NCI-H510A (cell line): ENCODE measurements around the gene PLXNA1.

Source experiments
- DNase-seq: peaks from one replicate; lab custom pipeline; 2025; lab: John Stamatoyannopoulos, UW

PLXNA1 gene

GRCh38 chr3:126952983-126953660 is 29.8 kb upstream of the PLXNA1 start:
- DNase-seq, result no peak

DNA sequence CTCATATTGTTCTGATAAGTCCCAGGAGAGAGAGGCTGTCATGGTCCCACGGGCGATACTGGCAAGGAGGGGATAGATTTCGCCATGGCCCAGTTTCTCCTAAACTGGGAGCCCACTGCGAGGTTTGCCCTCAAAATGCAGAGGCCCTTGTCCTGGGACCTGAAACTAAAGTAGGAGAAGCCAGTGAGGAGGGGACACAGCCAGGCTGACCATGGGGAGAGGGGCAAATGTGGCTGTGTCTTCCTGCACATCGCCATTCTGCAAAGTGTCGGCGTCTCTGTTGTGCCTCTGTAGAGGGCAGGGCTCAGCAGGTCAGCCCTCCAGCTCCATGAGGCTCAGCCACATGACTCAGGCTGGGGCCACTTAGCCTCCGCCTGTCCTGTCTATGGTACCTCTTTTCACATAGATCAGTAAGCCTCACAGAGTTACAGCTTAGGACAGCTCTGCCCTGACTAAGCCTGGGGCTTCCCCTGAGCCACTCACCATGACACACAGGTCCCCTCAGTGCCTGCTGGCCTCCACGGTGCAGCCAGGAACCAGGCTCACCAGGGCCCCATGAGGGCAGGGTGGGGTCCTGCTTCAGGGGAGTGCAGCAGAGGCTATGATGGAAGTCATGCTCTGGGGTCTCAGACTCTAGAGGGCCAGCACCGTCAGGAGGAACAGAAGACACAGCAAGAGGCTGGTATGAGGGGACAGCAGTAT is 28.6 kb upstream of the PLXNA1 start:
- DNase-seq, result no peak

- no peak for DNase-seq
Observed at GRCh38 chr3:126955004-126955790, 27.7 kb upstream of the PLXNA1 start.

- DNase-seq, result no peak
Observed at GRCh38 chr3:126956361-126956760, 26.6 kb upstream of the PLXNA1 start.

GRCh38 chr3:126956866-126957650 is 25.9 kb upstream of the PLXNA1 start:
- no peak for DNase-seq

GRCh38 chr3:126957776-126958637 is 24.9 kb upstream of the PLXNA1 start:
- DNase-seq, result no peak

DNA sequence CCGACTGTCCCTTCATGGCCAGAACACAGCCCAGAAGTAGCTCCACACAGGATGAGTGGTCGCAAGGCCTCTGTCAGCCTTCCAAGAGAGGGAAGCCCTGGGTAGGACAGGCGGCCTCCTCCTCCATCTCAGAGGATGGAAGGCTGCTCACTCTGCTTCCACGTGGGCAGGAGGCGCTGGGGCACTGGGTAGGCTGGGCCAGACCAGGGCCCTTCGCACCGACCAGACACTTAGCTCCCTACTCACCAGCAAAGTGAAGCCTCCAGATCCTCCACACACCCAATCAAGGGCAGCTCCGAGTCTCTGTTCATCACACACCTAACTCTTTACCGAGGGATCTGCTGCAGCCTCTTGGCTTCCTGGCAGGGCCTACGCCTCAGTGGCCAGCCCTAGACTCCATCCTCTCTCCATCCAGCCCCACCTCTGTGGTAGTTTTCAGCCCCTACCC is 24.3 kb upstream of the PLXNA1 start:
- DNase-seq, result no peak

DNA sequence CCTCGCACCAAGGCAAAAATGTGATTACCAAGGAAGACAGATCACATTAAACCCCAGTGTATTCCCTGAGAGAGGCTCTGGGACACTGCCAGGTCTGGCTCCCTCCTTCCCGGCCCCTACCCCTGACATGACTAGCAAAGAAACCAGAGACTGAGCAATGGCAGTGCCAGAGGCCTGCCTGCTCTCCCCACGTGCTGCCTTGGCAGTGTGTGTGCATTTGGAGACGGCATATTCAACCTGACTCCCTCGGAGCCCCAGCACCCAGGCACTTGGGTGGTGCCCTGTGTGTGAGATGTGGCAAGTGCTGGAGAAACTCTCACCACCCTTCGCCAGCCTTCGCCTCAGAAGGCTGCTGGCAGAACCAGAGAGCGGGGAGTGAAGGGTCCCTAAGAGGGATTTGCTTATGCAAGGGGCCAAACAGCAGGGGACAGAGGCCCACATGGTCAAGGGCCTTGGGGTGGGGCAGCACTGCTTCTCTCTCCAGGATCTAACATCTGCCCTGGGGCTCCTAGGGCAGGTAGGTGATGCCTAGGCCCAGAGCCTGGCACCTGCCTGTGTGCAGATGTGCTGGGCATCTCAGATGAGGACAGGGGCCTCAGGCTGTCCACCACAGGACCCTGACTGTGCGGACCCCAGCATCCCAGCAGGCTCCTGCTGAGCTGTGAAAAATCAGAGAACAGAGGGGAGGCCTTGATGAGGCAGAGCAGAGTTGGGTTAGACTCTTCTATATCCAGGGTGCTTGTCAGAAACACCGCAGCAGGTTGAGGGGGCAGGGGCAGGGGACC is 23.6 kb upstream of the PLXNA1 start:
- DNase-seq, result no peak

GRCh38 chr3:126959921-126960603 is 22.9 kb upstream of the PLXNA1 start:
- DNase-seq, result no peak

- DNase-seq, result no peak
Observed at GRCh38 chr3:126960604-126960995, 22.3 kb upstream of the PLXNA1 start.

GRCh38 chr3:126961191-126961790 is 21.6 kb upstream of the PLXNA1 start:
- no peak for DNase-seq

GRCh38 chr3:126961791-126962461 is 21.0 kb upstream of the PLXNA1 start:
- no peak for DNase-seq

DNA sequence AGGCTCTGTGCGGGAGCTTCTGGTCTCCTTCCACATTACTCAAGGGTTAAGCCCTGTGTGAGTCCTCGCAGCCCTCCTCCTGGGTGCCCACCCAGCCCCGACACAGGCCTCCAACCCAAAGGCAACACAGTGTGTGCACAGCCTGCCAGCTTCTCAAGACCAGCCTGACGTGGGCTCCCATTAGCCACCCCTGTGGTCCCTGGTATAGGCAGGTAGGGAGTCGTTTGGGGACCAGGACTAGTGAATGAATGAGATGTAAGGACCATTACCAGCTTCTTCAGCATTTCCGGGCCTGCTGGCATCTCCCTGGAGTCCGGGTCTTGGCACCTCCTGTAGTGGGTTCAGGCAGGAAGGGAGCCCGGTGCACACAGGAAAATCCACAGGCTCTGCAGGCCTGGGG is 20.2 kb upstream of the PLXNA1 start:
- DNase-seq, result no peak

DNA sequence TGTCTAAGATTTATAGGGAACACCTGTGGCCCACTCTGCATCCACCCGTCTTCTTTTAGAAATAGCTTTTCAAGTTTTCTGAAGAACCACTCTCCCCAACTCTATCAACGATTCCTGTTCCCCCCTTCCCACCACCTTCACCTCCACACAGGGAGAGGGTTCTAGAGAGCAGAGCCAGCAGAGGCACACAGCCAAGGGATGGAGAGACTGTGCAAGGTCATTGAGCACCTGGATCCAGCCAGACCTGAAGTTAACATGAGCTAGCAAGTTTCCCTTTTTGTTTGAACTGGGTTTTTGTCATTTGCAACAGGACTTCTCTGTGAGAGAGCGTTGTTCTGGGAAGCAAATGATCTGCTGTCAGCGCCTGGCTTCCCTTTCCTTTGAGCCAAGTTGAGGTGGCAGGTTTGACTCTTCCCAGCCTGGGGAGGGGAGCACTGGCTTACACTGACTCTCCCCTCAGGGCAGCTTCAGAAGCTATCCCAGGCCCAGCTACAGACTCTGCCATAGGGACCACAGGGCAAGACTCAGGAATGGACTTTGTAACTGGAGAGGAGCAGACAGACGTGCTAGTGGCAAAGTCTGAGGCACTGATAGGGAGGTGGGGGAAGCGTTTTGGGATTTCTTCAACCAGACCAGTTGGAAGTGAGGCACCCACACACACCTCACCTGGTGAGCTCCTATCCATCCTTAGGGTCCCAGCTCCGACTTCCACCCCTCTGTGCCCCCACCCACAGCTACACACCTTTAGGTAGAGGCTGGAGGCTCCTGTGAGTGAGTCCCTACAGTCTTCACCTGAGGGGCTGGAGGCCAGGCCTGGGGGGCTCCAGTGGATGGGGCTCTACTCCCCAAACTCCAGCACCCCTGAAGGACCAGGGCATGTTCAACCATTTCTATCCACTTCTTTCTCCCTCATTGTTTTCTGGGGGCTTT is 19.4 kb upstream of the PLXNA1 start:
- no peak for DNase-seq

DNA sequence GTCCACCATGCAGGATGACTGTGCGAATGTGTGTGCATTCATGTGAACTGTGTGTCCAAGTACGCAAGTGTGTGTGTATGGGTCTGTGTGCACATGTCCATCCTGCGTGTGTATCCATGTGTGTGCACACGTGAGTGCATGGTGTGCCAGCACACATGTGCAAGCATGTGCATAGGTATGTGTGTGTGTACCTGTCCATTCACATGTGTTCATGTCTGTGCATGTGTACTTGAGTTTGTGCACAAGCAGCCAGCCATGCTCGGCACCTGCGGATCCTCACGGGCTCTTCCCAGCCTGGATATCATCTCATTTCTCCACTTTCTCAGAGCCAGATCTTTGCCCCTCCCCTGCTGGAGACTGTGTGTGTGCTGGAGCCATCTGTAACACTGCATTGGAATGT is 18.7 kb upstream of the PLXNA1 start:
- DNase-seq, result no peak

GRCh38 chr3:126964950-126965349 is 18.0 kb upstream of the PLXNA1 start:
- no peak for DNase-seq

- no peak for DNase-seq
Observed at GRCh38 chr3:126965526-126966080, 17.3 kb upstream of the PLXNA1 start.
